HuH-7 (cell line): ENCODE measurements around the gene RNF138.
"Not testable (repeated sequence)": the region's sequence is repeated elsewhere in the genome, so short reads cannot be mapped to it uniquely, and the experiment has no call there.

Experiments used
- DNase-seq: peaks from one replicate; pipeline ENCODE4 v3.0.0; 2011; ENCODE audit warnings: low spot score

RNF138 gene, protein sequence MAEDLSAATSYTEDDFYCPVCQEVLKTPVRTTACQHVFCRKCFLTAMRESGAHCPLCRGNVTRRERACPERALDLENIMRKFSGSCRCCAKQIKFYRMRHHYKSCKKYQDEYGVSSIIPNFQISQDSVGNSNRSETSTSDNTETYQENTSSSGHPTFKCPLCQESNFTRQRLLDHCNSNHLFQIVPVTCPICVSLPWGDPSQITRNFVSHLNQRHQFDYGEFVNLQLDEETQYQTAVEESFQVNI

DNA sequence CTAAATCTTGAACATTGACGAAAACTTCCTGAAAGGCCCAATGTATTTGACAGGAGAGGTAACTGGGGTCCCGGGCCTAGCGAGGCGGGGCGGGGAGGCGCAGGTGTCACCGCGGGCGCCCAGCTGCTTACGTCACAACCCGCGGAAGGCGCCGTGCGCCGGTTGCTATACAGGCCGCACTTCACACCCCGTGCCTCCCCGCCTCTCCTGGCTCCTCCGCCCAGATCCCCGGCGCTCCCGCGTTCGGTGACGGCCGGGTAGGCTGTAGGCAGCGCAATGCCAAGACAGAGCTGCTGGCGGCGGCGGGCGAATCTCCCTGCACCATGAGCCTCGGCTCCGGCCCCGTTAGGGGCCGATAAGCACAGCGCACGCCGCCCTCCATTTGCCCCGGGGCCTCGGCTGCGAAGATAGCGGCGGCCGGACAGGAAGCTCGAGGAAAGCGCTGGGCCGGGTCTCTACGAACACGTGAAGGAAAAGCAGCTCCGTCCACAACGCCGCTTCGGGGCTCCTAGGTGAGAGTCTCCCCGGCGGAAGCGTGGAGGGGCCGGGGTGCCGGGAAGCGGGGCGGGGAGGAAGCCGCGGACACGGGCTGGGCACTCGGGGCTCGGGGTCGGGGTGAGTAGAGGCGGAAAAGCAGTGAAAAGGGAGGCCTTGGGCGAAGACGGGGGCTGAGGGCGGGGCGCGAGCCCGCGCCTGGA lies at the start of gene RNF138:
Gene RNF138, plus strand, starts transcription at position 151 of the 698 bp plus-strand sequence. CDS start 903 bp downstream, outside the sequence.
- peak; percentile 50 for DNase-seq

- no peak for DNase-seq
Measured at GRCh38 chr18:32042337-32042736, 49.3 kb upstream of the RNF138 start.

GRCh38 chr18:32048507-32049091 lies 43.1 kb upstream of the RNF138 start:
- DNase-seq = peak; percentile 2

DNA sequence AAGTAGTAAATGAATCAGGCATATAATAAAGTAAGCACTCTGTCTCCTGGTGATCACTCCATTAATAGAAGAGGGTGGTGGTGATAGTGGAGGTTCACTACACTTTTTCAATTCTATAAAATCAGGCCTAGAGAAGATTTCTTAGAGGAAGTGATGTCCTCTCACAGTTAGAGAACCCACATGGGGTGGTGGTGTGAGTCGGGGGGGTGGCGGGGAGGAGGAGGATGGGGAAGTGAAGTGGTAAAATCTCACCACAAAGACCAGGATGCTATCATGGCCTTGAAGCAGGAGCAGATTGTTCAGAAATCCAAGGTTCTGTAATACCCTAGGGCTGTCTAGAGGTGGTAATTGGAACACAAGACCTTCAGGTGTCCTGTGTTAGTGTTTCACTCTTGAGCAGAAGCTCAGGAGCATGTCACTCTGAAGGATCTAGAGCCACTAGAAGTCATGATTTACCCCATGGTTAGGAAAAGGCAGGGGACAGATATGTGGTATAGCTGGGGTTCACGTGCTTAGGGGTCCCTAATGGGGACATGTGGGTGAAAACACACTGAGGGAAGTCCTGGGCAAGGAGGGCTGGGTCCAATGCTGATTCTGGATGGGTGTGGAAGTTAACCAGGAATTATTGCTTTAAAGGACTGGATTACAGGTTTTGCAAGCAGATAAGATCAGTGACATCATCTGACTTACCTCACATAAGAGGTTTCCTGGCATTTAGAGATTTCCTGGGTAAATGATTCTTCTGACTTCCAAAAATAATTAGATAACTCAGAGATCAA lies 42.1 kb upstream of the RNF138 start:
- no peak for DNase-seq

- no peak for DNase-seq
Measured at GRCh38 chr18:32056613-32057358, 34.9 kb upstream of the RNF138 start.

- DNase-seq = no peak
Measured at GRCh38 chr18:32057624-32058165, 34.0 kb upstream of the RNF138 start.

DNA sequence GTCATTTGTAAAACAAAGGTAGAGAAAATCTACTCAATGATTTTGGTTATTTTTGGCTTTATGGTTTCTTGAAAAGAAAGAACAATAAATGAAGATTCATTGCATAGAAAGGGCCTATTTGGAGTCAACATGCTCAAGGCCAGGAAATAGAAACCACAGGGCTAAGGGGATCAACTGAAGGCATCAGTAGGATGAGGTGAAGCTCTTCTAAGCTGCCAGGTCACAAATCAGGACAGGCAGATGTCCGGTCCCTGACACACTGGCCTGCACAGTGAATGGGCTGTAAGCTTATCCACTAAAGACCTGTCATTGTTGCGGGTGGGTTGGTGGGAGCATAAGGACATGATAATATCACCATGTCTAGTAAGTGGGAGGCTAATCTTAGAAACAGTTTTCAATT lies 31.6 kb upstream of the RNF138 start:
- no peak for DNase-seq

GRCh38 chr18:32067375-32068167 lies 24.1 kb upstream of the RNF138 start:
- no peak for DNase-seq

DNA sequence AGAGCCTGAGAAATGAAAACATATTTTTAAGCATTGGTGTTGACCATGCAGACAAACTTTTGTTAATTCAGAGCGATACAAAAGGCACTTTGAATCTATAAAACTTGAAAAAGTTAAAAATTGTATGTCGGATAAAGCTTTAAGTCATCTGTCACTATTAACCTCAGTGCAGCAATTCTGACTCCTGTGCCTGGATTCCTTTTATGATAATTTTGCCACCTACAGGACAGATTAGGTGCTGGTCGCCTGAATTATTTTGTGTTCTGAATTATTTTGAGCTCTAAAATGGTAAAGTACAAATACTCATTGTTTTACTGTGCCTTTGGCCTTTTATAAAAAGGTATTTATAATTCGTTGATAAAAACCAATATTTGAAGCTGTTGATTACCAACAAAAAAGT lies 19.4 kb upstream of the RNF138 start:
- DNase-seq = no peak

DNA sequence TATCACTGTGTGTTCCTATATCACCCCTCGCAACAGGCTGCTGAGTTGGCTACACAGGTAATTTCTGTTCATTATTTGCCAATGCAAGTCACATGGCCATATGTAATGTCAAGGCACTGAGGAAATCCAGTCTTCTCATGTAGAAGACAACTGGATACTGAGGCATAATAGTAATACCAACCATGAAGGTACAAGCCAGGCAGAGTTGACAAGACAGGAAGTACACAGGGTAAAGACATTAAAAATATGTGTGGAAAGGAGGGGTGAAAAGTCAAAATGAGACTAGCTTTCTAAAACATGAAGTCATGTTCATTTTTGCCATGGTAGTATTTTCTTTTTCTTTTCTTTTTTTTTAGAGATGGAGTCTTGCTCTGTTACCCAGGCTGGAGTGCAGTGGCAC lies 17.5 kb upstream of the RNF138 start:
- no peak for DNase-seq

- no peak for DNase-seq
Measured at GRCh38 chr18:32078845-32079244, 12.8 kb upstream of the RNF138 start.

DNA sequence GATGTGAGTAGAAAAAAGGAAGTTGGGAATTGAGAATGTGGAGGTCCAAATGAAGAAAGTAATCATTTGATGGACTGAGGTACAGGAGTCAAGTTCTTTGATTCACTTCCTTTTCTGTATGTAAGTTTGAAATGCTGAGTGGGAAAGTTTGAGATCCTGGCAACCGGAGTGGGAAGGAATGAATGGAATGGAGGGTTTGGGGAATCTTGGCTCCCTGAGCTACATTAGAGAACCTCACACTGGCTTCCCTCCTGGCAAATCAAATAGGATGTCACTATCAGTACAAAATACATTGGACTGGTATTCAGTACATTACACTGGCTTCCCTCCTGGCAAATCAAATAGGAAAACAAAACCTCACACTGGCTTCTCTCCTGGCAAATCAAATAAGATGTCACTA lies 9.8 kb upstream of the RNF138 start:
- DNase-seq = no peak

DNA sequence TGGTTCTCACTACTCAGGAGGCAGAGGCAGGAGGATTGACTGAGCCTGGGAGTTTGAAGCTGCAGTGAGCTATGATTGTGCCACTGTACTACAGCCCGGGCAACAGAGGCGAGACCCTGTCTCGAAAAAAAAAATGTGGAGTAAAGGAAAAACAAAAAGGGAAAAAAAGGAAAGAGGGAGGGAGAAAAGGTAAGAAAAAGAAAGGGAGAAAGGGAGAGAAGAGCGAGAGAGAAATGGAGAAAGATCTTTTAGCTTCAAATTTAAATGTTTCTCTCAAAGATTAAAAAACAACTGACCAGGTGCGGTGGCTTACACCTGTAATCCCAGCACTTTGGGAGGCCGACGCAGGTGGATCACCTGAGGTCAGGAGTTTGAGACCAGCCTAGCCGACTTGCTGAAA lies 7.9 kb upstream of the RNF138 start:
- DNase-seq = no peak

GRCh38 chr18:32086881-32087280 lies 4.8 kb upstream of the RNF138 start:
- no peak for DNase-seq

DNA sequence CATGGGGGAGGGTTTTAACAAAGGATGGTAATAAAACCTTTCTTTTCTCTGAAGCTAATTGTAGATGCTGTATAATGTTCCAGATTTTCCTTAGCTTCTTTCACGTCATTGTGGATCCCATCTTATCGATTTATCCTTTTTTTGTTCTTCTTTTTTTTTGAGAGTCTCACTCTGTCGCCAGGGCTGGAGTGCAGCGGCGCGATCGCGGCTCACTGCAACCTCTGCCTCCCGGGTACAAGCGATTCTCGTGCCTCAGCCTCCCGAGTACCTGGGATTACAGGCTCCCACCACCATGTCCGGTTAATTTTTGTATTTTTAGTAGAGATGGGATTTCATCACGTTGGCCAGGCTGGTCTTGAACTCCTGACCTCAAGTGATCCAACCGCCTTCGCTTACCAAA lies 843 bp upstream of the RNF138 start:
- DNase-seq = not testable (repeated sequence)

GRCh38 chr18:32091325-32091723 lies 350 bp upstream of the RNF138 start:
- DNase-seq = no peak

GRCh38 chr18:32092422-32093101 lies 888 bp downstream of the RNF138 start:
- DNase-seq = peak; percentile 66

DNA sequence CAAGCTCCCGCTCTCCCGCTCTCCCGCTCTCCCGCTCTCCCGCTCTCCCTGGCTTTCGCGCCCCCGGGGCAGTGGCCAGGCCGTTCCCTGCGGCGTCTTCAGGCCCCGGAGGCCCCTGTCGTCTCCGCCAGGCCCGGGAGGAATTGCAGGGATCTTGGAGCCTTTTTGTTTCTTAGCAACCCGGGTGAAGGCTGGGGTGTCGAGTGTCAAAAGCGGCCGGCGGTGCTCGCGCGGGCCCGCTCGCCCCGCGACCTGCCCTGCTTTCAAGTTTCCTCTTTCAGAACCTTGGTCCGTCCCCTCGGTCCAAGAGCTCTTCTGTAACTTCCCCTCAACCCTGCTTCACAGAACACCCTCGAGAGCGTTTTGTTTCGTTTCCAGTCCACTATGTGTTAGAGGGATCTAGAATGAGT lies 1.4 kb downstream of the RNF138 start:
- peak; percentile 10 for DNase-seq

- peak; percentile 5 for DNase-seq
Measured at GRCh38 chr18:32093523-32093922, 1.8 kb downstream of the RNF138 start.
